GM12878 (cell line): ENCODE measurements around the gene SMPDL3B. TPM values are rescaled to one million over a fixed set of nuclear protein-coding genes. Genes with fewer than 3 reads are reported as not detected.

Source experiments
- ATF2 ChIP-seq: IDR thresholded peaks from 2 replicates; pipeline ENCODE4 v1.6.1; 2012; ENCODE audit warnings: low read length, inconsistent platforms
- CBFB ChIP-seq: IDR thresholded peaks from 2 replicates; pipeline ENCODE4 v1.6.1; 2016; ENCODE audit warnings: antibody characterized with exemption, low read depth
- EED ChIP-seq: sonication (generic); IDR thresholded peaks from 2 replicates; pipeline ENCODE4 v1.6.1; 2016; ENCODE audit warnings: antibody characterized with exemption, low read depth
- HCFC1 ChIP-seq: fragments of 150-350 bp; IDR thresholded peaks from 2 replicates; pipeline ENCODE4 v1.6.1; 2014; ENCODE audit warnings: low read length
- IKZF2 ChIP-seq, 2 experiments: fragments of 450-650 bp; IDR thresholded peaks; 2 replicates each; pipeline ENCODE4 v1.6.1; 2017; ENCODE audit warnings: mild to moderate bottlenecking in 2 of 2, moderate library complexity in 2 of 2
- NFIC ChIP-seq: IDR thresholded peaks from 2 replicates; pipeline ENCODE4 v1.6.1; 2012; ENCODE audit warnings: low read depth, mild to moderate bottlenecking, inconsistent platforms, low read length, moderate library complexity
- NR2C2 ChIP-seq: IDR thresholded peaks from 2 replicates; pipeline ENCODE4 v1.6.1; 2011; ENCODE audit warnings: borderline replicate concordance, low read depth; ENCODE audit not compliant: control insufficient read depth, insufficient read length
- PRDM15 ChIP-seq: fragments of 450-650 bp; formaldehyde crosslinking; IDR thresholded peaks from 2 replicates; pipeline ENCODE4 v1.4.0; 2020; ENCODE audit warnings: mild to moderate bottlenecking, moderate library complexity
- RBBP5 ChIP-seq: fragments of 200-600 bp; sonication (generic); conservative IDR thresholded peaks from 2 replicates; pipeline ENCODE4 v1.6.1; 2016
- RELA ChIP-seq: fragments of 450-650 bp; IDR thresholded peaks from 2 replicates; pipeline ENCODE4 v1.8.0; 2014; ENCODE audit warnings: borderline replicate concordance; ENCODE audit not compliant: partially characterized antibody
- SRF ChIP-seq, 2 experiments: IDR thresholded peaks; 2 replicates each; pipeline ENCODE4 v1.6.1; 2011; ENCODE audit warnings: low read depth in 2 of 2, low read length in 2 of 2, mild to moderate bottlenecking in 1 of 2, moderate library complexity in 1 of 2
- WRNIP1 ChIP-seq: IDR thresholded peaks from 2 replicates; pipeline ENCODE4 v1.6.1; 2011; ENCODE audit warnings: low read depth, low read length, improper control_type of control experiment, borderline replicate concordance
- polyA plus RNA-seq, 11 experiments: library from polyadenylated mRNA; depleted of rRNA in 4 of 11; unstranded in 6 of 11; stranded (reverse) in 5 of 11; fragments of >200 nt; fragmentation: Nextera tagmentation in 4 of 11; fragmentation: Illumina TruSeq in 1 of 11; extraction: Ambion mirVana in 4 of 11; extraction: Trizol in 1 of 11; gene quantifications; 1 replicate in 1 of 11; 2 replicates in 10 of 11; pipeline versions ENCODE4 v1.2.1 to v1.2.3, GENCODE V29; 2011 to 2016; ENCODE audit warnings: inconsistent platforms in 2 of 11, missing spikeins in 2 of 11, low read depth in 1 of 11
- total RNA-seq, 4 experiments: library from RNA; depleted of rRNA in 3 of 4; stranded (reverse); fragments of >200 nt in 3 of 4; fragmentation: Illumina TruSeq in 1 of 4; extraction: Trizol in 1 of 4; gene quantifications; 2 replicates each; pipeline versions ENCODE4 v1.2.1 to v1.2.3, GENCODE V29; 2013 to 2021

SMPDL3B gene
- total and polyA plus RNA-seq, 10 of the 15 experiments (the other 5 are each of a cell fraction or from before 2014, with no cell fraction given) = 0.56 to 2.7 (median 1.0) TPM

GRCh38 chr1:27891196-27891889 is 43.5 kb upstream of the SMPDL3B start (continued):
- TF ChIP-seq RBBP5 (no peak), NR2C2 (no peak), SRF (IDR thresholded peaks at IDR 0.05; ENCODE audit: low read depth in 2 of 2, low read length in 2 of 2) (no peak), CBFB (peak; percentile 31; the same call in 1 of the 2 replicates), RELA (no peak), WRNIP1 (no peak), PRDM15 (CRISPR knock-in tag) (no peak), HCFC1 (no peak), EED (peak; percentile 81), IKZF2 (IDR thresholded peaks at IDR 0.05) (peak; percentile 93 to 95), ATF2 (peak; percentile 77), NFIC (peak; percentile 33)
